Heart left ventricle (tissue), 13 donors: Measurements from ENCODE around the gene SNCAIP.

Experiments
- CTCF ChIP-seq, 12 donors: fragments of 200-600 bp; sonication (generic) in 4 of 12; IDR thresholded peaks; one replicate each; pipeline versions ENCODE4 v1.5.0 to v1.8.0; 2018 to 2022; ENCODE audit warnings: antibody characterized with exemption in 12 of 12, mild to moderate bottlenecking in 5 of 12
- POLR2A ChIP-seq, 2 donors: fragments of 450-650 bp; IDR thresholded peaks; one replicate each; pipeline ENCODE4 v1.6.1; 2017; ENCODE audit warnings: antibody characterized with exemption in 2 of 2, mild to moderate bottlenecking in 2 of 2, moderate library complexity in 2 of 2
- donor health status: ischemic (EF 13 %, LVEDD 7.1; RV severe dilation, severe dysfunction).
- donor health status: DM: no; HTN: yes; CAD: no.
- donor health status: DM: no; HTN: no; CAD: no.
- donor health status: ischemic (EF 25% LVEDD 6.9; RV normal size, moderate dysfunction).
- donor health status: ischemic (EF 25% LVEDD 5.7; RV mildly dilated, moderate dysfunction).
- donor health status: ischemic (EF 35%, LVEDD 5.7; RV mildly dilated, moderate dysfunction).
- donor health status: nonischemic (EF 11% LVEDD 7.7; RV severe dilation, severe dysfunction).
- donor health status: DM: yes; HTN: yes; CAD: no.
- donor health status: PGD.
- donor health status: ischemic (EF 29% LVEDD 5.4; RV normal size, mild dysfunction).
- donor health status: nonischemic (EF 23%, LVEDD 6.1; RV moderate dilation, normal function).

- TF ChIP-seq CTCF (IDR thresholded peaks at IDR 0.05) (no peak), POLR2A (IDR thresholded peaks at IDR 0.05) (no peak)
Observed at GRCh38 chr5:122469384-122469919, 157.4 kb downstream of the SNCAIP start.
